GM23248 (cell line): ENCODE measurements around the gene FUOM.
"Not testable (repeated sequence)": the region's sequence is repeated elsewhere in the genome, so short reads cannot be mapped to it uniquely, and the experiment has no call there.

ENCODE experiments used
- EZH2 ChIP-seq: fragments of 200-600 bp; sonication (generic); IDR thresholded peaks from 2 replicates; pipeline ENCODE4 v1.6.1; 2018; ENCODE audit warnings: antibody characterized with exemption, mild to moderate bottlenecking; ENCODE audit not compliant: insufficient read depth, poor library complexity, severe bottlenecking
- EZH2phosphoT487 ChIP-seq: fragments of 200-600 bp; sonication (generic); IDR thresholded peaks from 2 replicates; pipeline ENCODE4 v1.6.1; 2018; ENCODE audit warnings: antibody characterized with exemption, moderate library complexity, mild to moderate bottlenecking, low read depth; ENCODE audit not compliant: insufficient read depth

DNA sequence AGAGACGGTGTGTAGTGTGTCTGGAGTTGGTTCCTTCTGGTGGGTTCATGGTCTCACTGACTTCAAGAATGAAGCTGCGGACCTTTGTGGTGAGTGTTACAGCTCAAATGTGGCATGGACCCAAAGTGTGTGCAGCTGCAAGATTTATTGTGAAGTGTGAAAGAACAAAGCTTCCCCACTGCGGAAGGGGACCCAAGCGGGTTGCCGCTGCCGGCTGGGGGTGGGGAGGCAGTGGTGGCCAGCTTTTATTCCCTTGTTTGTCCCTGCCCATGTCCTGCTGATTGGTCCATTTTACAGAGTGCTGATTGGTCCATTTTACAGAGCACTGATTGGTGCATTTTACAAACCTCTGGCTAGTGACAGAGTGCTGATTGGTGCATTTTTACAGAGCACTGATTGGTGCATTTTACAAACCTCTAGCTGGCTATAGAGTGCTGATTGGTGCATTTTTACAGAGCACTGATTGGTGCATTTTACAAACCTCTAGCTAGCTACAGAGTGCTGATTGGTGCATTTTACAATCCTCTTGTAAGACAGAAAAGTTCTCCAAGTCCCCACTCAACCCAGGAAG lies 36.9 kb downstream of the FUOM start:
- not testable (repeated sequence) for TF ChIP-seq EZH2, EZH2phosphoT487
